GM21367 (cell line): ENCODE results near the gene CCL21.

ENCODE experiments used
- ATAC-seq: cut with Tn5 transposase; IDR thresholded peaks from one replicate; pipeline ENCODE4 v1.9.1; 2021; ENCODE audit not compliant: unreplicated experiment

The CCL21 gene

DNA sequence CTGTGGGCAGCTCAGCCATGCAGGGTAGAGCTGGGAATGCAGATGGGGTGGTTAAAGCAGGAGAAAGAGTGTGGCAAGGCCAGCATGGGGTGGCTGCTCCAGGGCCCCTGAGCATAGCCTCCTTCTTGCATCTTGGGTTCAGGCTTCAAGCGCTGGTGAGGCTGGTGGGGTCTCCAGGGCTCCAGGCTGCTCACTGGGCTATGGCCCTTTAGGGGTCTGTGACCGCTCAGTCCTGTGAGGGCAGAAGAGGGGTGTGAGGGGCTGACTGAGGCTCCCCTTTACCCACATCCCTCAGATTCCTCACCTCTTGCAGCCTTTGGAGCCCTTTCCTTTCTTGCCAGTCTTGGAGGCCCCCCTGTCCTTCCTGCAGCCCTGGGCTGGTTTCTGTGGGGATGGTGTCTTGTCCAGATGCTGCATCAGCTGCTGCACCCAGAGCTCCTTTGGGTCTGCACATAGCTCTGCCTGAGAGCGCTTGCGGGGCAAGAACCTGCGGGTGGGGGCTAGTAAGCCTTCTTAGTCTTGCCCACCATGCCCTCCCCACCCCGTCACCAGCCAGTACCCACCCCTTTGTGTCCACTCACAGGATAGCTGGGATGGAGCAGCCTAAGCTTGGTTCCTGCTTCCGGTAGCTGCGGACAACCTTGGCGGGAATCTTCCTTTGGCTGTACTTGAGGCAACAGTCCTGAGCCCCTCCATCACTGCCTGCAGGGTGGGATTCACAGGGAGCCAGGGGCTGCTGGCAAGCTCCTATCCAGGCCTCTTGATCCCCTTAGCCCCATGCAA lies 549 bp downstream of the CCL21 start:
- ATAC-seq: no peak

DNA sequence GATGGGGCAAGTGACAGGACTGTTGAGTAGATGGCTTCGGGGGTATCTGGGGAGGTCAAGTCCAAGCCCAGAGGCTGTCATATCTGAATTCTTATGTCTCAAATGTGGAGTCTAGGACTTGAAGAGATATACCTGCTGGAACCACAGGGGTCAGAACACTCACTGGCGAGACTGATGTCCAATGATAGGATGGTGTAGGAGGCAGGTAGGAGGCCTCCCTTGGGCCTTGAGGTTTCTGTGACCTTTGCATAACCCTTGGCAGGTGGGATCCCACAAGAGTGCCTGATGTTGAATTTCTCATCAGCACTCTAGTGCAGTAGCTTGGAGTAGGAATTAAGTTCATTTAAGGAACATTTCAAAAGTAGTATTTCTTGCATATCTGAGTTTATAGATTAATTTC lies 2.8 kb downstream of the CCL21 start:
- no peak for ATAC-seq

DNA sequence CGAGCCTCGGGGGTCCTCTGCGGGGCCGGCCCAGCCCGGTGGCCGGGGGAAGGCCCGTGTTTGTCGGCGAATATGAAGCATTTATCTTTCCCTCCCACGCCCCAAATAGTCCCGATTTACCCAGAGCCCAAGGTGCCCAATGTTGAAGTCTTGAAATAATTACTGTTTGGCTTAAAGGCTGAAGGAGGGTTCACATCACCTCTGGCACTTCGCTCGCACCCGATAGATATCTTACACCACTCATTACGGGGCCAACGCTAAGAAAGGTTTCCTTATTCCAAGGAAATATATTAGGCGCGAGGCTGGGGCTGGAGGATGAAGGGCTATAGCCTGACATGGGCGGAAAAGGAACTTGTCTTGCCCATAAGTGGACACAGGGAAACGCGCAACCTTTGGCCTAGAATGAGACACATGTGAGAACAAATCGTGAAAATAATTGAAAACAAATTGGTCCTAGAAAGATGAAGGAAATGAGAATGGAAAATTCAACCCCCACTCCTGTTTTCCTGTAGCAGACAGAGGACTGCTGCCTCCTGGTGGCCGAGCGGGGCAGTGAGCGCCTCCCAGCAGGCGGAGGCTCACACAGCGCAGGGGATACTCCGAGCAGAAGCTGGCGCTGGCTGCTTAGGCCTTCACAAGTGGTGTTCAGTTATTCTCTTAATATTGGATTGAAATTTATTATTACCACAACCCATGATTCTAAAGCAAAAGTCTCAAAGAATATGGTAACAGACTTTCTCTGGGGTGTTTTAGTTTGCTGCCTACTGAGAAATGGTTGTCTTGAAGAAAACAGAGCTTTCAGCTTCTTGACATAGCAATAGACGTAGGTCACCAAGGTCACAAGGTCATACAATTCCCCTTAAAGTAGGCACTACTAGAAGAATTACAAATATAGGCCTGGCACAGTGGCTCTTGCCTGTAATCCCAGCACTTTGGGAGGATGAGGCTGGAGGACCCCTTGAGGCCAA lies 7.9 kb downstream of the CCL21 start:
- ATAC-seq: peak; percentile 71

DNA sequence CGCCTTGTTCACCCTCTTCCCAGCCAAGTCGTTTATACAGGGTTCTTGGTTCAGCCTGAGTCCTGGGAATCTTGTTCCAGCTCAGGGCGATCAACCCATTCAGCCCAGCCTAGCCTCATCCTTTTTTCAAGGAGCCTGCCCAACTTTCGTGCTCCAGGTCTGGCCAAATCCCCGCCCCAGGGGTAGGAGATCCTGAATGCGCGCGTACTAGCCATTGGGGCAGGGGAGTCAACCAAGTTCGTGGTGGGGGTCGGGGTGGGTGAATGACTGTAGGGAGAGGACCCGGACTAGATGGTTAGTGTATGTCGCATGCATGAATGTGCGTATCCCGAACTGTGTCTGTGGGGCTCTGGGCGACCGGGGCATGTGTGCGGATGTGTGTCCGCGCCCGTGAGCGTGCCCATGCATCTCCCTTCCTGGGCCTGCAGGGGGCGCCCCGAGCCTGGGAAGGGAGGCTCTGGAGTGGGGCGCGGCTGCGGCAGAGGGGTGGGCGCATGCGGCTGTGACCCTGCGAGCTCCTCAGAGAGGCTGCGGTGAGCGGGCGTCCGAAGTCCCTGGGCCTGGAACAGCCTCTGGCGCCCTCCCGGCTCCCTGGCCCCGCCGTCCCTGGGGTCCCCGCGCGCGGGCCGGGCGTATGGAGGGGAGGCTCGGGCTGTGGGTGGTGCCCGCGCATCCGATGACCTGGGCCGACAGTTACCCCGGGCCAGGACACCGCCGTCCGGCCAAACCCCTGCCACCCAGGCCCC lies 8.7 kb downstream of the CCL21 start:
- no peak for ATAC-seq

DNA sequence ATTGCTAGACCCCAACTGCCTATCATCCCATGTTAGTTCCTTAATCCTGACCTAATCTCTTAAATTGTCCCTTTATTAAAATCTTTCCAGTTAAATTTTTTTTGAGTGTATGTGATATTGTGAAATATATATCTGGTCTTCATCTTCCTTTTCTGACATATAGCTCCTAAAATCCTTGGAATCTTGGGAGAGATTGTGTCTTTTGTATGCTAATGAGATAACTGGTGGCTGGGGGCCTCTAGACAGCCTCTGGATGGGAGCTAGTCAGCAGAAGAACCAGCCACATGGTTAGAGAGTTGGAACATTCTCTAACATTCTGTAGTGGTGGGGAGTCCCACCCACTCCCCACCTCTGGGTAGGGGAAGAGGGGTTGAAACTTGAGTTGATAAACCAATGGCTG lies 15.1 kb downstream of the CCL21 start:
- ATAC-seq: no peak

DNA sequence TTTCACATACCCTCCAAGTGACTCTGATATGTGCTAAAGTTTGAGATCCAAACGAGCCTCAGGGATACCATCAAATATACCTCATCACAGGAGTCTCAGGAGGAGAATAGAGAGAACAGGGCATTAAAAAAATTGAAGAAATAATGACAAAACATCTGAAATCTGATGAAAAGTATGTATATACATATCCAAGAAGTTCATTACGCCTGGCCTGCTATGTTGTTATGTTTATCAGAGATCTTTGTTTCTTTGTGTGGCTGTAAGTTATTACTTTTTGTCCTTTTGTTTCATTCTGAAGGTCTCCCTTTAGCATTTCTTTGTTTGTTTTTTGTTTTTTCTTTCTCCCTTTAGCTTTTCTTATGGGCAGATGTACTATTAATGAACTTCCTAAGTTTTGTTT lies 16.4 kb downstream of the CCL21 start:
- no peak for ATAC-seq

DNA sequence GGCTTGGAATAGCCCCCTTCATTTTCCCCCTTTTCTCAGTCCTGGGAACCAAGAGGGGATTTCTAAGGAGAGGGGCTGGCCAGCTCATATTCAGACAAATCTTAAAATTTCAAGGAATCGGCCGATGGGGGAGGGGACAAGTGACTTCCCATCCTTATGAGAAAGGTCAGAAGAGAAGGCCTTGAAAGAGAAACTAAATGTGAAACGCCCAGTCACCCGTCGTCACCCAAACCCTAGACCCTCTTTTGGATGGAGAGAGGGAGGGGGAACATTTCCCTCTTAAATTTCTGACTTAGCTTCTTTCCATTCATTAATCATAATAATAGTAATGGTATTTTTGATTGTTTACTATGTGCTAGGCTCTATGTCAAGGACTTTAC lies 18.0 kb downstream of the CCL21 start:
- no peak for ATAC-seq

DNA sequence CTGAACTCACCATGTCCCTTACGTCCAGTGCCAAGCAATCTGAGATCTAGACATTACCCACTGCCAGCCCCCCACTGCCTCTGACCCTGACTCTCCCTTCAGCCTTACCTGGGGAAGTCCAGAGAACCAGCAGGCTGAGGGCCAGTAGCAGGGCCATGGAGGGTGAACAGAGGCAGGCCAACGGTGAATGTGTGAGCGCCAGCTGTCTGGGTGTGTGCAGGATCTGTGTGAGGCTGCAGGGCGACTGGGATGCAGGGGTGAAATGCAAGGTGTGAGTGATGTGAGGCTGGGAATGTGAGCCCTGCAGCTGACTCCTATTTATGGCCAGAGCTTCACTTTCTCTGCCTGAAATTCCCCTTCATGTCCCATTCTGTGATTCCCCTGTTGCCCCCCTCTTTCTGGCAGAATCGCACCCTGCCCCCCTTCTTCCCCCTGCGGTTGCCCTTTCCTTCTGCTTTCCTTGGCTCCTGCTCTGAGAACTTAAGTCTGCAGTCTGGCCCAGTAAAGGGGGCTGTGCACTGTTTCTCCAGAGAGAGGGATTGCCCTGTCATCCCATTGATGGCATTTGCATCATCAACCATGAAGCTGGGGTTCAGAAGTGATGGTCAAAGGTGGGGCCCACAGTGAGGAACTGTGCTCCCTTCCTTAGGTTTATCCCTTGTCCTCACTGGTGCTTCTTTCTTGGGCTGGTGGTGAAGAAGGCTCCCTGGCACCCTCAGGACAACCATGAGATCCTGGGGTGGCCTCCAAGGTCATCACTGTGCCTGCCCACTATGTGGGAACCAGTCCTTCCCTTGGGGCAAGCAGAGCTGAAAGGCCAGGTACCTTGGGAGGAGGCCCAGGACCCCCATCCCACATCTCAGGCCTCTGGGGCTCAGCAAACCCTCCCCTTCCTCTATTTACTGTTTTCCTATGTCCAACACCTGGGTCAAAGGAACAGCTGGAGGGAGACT lies 18.7 kb downstream of the CCL21 start, which contains the start of gene CCL19:
Gene CCL19 (minus strand): TSS at position 294 of the 953 bp plus-strand sequence. CDS start 137 bp downstream, at position 157.
- no peak for ATAC-seq

DNA sequence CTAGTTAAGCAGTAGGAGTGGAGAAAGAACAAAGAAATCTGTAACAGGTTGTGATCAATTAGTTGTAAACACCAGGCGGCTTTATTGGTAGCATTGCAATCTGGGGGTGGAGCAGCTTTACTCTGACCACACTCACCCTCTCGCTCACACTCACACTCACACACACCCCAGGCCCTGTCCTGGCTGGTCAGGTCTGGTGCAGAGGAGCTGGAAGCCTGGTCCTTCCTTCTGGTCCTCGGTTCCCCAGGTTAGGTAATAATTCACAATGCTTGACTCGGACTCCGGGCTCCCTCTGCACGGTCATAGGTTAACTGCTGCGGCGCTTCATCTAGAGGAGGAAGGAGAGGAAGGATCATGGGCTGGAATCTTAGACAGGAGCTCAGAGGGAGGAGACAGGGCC lies 20.4 kb downstream of the CCL21 start:
- no peak for ATAC-seq

DNA sequence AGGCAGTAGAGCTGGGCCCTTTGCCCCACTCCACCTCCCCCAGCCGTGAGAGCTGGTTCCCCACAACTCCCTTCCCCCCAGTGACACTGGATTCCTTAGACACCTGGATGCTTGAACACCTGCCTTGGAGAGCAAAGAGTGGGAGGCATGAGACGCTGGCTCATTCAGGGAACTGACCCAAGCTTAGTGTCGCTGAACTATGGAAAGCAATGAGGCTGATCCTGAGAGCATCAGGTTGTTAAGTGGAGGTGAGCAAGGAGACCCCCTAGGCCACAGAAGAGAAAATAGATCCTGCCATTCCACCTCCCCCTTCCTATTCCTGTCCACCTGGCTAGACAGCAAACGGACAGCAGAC lies 20.8 kb downstream of the CCL21 start:
- no peak for ATAC-seq

DNA sequence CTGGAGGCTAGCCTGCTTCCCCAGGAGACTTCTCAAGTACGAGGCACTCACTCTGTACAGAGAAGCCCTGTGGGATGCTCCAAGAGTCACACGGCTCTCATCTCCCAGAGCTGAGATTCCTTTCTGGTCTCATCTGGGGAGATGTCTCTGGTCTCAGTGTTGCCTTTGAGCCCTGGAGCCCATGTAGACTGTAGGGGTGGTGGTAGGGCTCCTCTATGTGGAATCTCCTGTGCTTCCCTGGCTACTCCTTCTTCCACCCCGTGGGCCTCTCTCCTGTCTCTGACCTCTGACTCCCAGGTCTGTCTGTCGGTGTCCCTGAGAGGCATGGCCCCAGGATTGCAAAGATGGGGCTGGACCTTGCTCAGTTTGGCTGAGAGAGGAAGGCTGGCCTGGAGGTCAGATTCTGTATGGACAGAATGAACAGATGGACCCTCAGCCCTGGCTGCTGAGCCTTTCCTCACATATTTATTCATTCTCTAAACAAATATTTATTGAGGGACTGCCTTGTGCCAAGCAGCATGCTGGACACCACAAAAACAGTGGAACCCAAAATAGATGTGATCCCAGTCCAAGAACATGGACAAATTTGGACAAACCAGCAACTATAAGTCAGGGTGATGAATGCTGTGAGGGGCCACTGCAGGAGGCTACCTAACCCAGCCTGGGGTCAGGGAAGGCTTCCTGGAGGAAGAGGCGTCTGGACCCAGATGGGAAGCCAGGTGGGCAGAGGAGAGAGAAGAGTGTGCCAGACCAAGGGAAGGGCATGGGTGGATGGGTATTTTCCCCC lies 21.4 kb downstream of the CCL21 start:
- no peak for ATAC-seq

DNA sequence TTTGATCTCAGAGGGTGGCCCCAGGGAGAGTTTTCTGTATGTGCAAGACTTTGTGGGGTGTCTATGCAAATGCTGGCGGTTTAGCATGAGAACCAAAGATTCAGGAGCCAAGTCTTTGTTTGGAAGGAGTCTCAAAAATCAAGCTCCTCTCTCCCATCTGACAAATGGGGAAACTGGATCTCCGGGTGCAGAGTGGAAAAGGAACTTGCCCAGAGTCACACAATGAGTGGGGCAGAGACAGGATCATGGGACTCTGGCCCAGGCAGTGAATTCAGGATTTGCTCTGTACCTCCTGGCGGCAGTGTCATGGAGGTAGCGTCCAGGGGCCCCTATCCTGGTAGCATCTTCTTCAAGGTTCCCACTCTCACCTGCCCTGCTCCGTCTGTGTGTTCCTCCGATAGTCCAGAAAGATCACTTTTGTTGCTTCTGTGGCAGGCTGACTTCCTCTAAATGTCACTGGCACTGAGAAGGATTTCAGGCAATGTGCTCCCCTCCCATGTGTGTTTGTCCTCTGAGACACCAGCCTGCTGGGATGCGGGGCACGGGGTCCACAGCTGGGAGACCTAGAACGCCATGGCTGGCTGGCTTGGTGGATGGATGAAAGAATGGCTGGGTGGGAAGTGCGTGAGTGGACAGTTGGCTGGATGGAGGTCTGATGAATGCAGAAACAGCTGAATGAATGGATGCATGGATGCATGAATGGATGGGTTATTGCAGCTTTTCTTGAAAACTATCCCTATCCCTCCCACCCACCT lies 22.5 kb downstream of the CCL21 start:
- ATAC-seq: no peak

DNA sequence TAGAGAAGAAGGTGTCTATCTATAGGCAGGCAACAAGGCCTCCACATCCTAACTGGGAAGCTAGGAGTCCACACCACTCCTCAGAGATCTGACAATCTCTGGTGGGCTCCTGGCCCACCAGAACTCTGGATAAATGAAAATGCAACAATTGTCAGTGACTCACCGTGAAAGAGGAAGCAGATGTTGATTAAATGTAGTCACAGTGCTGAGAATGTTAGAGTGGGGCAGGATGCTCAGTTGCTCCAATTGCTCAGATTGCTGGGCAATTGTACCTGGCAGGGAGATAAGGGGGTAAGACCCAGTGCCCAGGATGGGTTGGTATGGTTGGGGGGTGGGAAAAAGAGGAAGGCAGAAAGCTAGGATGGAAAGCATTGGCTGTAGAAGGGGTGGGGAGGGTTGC lies 23.2 kb downstream of the CCL21 start:
- ATAC-seq: no peak

DNA sequence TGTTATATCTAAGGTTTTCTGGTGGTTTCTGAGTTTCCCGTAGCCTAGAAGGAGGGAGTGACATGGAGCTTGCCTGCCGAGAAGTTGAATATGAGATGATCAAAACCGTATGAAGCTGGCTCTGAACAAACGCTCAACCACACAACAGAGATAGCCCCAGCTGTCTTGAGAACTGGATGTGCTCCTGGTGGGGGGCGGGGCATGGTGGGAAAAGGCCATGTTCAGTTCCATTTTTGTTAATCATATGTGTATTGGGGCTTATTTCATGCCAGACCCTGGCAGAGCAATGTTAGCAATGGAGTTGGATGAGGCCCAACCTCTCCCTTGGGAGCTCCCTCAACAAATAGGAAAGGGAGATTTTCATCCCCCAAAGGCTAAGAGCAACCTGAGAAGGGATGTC lies 23.7 kb downstream of the CCL21 start:
- no peak for ATAC-seq

DNA sequence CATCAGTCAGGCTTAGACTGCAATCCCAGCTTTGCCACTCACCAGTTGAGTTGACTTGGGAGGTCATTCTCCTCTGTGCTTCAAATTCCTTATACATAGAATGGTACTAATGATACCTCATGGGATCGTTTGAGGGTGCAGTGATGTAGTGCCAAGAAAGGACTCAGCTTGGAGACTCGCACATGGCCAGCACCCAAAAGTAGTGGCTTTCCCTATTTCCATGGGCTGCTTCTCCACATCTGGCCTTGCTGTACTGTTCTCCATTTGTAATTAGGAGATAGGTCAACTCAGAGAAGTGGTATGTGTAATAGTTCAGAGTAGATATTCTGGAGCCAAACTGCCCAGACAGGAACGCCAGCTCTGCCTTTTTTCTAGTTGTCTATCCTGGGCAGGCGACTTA lies 24.3 kb downstream of the CCL21 start:
- ATAC-seq: no peak

DNA sequence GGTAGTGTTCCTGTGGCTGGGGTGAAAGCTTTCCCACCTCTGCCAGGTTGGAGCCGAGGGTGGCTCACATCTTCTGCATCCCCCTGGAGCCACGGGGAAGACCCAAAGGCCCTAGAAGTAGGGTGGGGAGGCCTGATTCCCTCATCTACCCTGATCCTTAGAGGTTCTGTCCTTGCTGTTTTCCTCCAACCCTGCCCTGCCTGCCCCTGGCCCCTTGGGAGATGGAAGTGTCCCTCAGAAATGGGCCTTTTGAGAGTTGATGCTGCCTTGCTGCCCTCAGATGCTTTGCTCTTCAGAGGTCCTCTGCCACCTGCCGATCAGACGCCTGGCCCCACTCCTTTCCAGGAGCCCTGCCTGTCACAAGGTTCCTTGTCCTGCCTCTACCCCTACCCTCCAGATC lies 25.1 kb downstream of the CCL21 start:
- no peak for ATAC-seq

DNA sequence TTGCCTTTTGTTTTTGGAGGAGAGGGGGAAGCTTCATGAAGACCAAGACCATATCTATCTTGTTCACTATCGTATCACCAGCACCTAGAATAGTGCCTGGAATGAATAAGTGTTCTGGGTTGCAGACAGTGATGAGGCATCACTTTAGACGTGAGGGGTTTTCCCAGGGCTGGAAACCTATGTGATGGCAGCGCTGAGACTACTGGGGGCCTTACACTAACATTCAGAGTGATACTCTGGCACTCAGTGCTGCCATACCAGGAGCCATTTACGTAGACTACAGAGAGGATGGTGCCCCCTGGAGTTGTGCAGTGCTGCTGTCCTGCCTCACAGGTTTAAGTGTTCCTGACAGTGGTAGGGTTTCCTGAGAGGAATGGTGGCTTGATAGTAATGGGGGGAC lies 25.8 kb downstream of the CCL21 start:
- no peak for ATAC-seq

DNA sequence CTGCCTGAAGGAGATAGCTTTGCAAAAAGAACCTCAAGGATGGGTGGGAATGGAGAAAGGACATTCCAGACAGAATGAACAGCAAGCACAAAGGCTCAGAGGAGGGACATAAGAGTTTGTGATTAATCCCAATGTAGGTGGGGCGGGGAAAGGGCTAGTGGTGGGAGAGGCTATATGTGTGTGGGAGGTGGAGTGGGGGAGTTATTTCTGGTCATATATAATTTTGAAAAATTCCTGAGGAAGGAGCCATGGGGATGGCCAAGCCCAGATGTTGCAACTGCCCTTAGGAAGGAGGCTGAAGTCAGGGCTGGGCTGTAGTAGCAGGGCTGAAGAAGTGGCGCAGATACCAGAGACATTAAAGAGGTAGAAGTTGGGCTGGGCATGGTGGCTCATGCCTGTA lies 34.1 kb downstream of the CCL21 start:
- no peak for ATAC-seq
